Parathyroid adenoma (tissue), 2 donors: ENCODE results near the gene AXIN2.

Experiments
- H2AFZ ChIP-seq: fragments of 300-600 bp; sonication (generic); one replicate; pipeline ENCODE4 v1.7.0; 2017; ENCODE audit warnings: antibody characterized with exemption, mild to moderate bottlenecking
- H3K27ac ChIP-seq: fragments of 300-600 bp; sonication (generic); one replicate; pipeline ENCODE4 v1.7.0; 2017
- H3K27me3 ChIP-seq: fragments of 300-600 bp; sonication (generic); one replicate; pipeline ENCODE4 v1.7.0; 2017; ENCODE audit warnings: low read length; ENCODE audit not compliant: control insufficient read depth, insufficient read depth
- H3K36me3 ChIP-seq: fragments of 300-600 bp; sonication (generic); one replicate; pipeline ENCODE4 v1.7.0; 2017; ENCODE audit warnings: low read length; ENCODE audit not compliant: control insufficient read depth, insufficient read depth
- H3K4me1 ChIP-seq: fragments of 300-600 bp; sonication (generic); one replicate; pipeline ENCODE4 v1.7.0; 2017; ENCODE audit warnings: control low read depth
- H3K4me2 ChIP-seq: fragments of 300-600 bp; sonication (generic); one replicate; pipeline ENCODE4 v1.7.0; 2017; ENCODE audit warnings: low read length
- H3K4me3 ChIP-seq: fragments of 300-600 bp; sonication (generic); one replicate; pipeline ENCODE4 v1.7.0; 2017; ENCODE audit warnings: low read depth, low read length
- H3K79me2 ChIP-seq: fragments of 300-600 bp; sonication (generic); one replicate; pipeline ENCODE4 v1.7.0; 2017; ENCODE audit warnings: control low read depth
- H3K9ac ChIP-seq: fragments of 300-600 bp; sonication (generic); one replicate; pipeline ENCODE4 v1.7.0; 2017; ENCODE audit warnings: mild to moderate bottlenecking
- H3K9me3 ChIP-seq: fragments of 300-600 bp; sonication (generic); one replicate; pipeline ENCODE4 v1.7.0; 2017; ENCODE audit warnings: low read length; ENCODE audit not compliant: control insufficient read depth
- TF ChIP-seq, protein P1 (sequence below): fragments of 300-600 bp; sonication (generic); IDR thresholded peaks from one replicate; pipeline ENCODE4 v1.7.0; 2017; ENCODE audit warnings: antibody characterized with exemption, mild to moderate bottlenecking
- donor health status: primary hyperparathyroidism.

AXIN2 gene, protein sequence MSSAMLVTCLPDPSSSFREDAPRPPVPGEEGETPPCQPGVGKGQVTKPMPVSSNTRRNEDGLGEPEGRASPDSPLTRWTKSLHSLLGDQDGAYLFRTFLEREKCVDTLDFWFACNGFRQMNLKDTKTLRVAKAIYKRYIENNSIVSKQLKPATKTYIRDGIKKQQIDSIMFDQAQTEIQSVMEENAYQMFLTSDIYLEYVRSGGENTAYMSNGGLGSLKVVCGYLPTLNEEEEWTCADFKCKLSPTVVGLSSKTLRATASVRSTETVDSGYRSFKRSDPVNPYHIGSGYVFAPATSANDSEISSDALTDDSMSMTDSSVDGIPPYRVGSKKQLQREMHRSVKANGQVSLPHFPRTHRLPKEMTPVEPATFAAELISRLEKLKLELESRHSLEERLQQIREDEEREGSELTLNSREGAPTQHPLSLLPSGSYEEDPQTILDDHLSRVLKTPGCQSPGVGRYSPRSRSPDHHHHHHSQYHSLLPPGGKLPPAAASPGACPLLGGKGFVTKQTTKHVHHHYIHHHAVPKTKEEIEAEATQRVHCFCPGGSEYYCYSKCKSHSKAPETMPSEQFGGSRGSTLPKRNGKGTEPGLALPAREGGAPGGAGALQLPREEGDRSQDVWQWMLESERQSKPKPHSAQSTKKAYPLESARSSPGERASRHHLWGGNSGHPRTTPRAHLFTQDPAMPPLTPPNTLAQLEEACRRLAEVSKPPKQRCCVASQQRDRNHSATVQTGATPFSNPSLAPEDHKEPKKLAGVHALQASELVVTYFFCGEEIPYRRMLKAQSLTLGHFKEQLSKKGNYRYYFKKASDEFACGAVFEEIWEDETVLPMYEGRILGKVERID

DNA sequence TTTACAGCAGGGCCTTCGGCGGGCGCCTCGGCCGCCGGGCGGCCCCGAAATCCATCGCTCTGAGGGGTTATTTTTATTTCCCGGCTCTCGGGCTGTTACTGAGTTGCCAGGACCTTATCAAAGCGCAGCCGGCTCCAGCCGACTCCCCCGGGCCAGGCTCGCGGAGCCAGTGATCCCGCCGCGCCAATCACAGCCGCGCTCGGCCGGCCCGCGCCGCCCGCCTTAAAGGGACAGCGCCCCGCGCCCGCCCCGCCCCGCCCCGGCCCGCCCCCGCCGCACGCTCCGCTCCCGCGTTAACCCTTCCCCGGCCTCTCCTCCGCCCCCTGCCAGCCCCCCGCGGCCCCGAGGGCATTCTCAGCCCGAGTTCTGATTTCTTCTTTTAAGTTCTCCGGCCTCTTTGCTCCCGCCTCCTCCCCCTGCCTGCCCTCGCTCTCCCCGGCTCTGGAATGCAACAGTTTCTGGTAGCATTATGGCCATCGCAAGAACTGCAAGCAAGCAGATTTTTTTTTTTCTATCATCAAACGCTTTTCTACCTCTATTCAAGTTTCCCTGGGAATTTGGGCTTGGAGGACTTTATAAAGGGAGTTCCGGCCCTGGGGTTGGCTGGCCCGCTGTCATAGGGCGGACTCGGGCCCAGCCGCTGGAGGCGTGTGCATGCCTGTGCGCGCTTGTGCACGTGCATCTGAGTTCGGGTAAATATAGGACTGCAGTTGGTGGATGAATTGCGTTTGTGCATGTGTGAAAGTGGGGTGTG, at the start of gene AXIN2:
Gene AXIN2 (minus strand): TSS at position 197 of the 754 bp plus-strand sequence. CDS start 3,028 bp downstream, outside the sequence.
- peak within 1 kb of the TSS; percentile 83 for H3K9ac ChIP-seq
- H3K9me3 ChIP-seq, result no peaks in the 10 kb centered on the region
- H3K27ac ChIP-seq, result peak within 1 kb of the TSS; percentile 80
- H3K4me2 ChIP-seq, result peak within 1 kb of the TSS; percentile 91
- no peaks in the 10 kb centered on the region for H3K36me3 ChIP-seq
- H3K4me3 ChIP-seq, result peak within 1 kb of the TSS; percentile 81
- TF ChIP-seq, protein P1, sequence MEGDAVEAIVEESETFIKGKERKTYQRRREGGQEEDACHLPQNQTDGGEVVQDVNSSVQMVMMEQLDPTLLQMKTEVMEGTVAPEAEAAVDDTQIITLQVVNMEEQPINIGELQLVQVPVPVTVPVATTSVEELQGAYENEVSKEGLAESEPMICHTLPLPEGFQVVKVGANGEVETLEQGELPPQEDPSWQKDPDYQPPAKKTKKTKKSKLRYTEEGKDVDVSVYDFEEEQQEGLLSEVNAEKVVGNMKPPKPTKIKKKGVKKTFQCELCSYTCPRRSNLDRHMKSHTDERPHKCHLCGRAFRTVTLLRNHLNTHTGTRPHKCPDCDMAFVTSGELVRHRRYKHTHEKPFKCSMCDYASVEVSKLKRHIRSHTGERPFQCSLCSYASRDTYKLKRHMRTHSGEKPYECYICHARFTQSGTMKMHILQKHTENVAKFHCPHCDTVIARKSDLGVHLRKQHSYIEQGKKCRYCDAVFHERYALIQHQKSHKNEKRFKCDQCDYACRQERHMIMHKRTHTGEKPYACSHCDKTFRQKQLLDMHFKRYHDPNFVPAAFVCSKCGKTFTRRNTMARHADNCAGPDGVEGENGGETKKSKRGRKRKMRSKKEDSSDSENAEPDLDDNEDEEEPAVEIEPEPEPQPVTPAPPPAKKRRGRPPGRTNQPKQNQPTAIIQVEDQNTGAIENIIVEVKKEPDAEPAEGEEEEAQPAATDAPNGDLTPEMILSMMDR, result no peak
- H3K4me1 ChIP-seq, result peaks cover 3% of the 10 kb centered on the region
- H3K79me2 ChIP-seq, result no peaks in the 10 kb centered on the region
- H2AFZ ChIP-seq, result peak within 1 kb of the TSS; percentile 94
- no peaks in the 10 kb centered on the region for H3K27me3 ChIP-seq

DNA sequence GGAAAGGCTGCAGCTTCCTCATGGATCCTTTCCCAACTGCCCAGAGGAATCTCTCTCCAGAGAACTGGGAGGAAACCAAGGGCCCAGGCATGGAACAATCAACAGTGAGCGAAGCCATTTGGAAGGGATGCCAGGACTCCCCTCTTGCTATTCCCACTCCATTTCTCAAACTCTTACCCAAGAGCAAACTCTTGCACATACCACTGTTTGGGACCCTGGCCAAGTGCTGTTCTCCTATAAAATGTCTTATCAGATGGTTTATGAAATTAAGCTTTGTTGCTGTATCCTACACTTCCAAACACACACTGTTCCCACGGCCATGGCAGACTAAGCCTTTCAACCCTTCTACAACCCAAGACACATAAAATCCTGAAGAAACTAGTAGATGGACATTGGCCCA, 48.3 kb upstream of the AXIN2 start:
- no peaks in the 10 kb centered on the region for H3K4me1 ChIP-seq
- no peaks in the 10 kb centered on the region for H3K27me3 ChIP-seq
- TF ChIP-seq, protein P1, result no peak
- H3K36me3 ChIP-seq, result no peaks in the 10 kb centered on the region
- no peak overlapping the region for H2AFZ ChIP-seq
- H3K4me3 ChIP-seq, result no peak overlapping the region
- H3K9ac ChIP-seq, result no peak overlapping the region
- no peak overlapping the region for H3K27ac ChIP-seq
- no peaks in the 10 kb centered on the region for H3K79me2 ChIP-seq
- no peaks in the 10 kb centered on the region for H3K9me3 ChIP-seq
- H3K4me2 ChIP-seq, result no peak overlapping the region

DNA sequence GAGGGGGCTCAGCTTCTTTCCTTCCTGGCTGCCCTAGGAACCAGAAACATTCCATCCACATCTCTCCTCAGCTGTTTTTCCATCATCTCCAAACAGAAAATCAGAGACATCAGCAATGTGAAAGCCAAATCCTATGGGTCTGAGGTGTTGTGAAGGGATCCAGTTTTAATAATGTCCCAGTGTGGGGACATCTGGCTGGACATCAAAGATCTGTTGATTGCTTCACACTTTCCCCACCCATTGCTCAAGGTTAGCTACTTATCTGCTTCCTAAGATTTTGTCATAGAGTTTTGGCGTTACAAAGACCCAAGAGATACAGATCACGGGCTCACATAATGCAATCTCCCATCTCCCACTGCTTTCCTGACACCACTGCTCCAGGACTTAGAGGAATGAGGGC, 47.8 kb upstream of the AXIN2 start:
- Histone ChIP-seq H3K79me2 (no peaks in the 10 kb centered on the region), H3K36me3 (no peaks in the 10 kb centered on the region), H3K27me3 (no peaks in the 10 kb centered on the region), H3K4me1 (no peaks in the 10 kb centered on the region), H3K4me2 (no peak overlapping the region), H3K9me3 (no peaks in the 10 kb centered on the region), H3K4me3 (no peak overlapping the region), H2AFZ (no peak overlapping the region), H3K27ac (no peak overlapping the region), H3K9ac (no peak overlapping the region)
- TF ChIP-seq, protein P1, result no peak

DNA sequence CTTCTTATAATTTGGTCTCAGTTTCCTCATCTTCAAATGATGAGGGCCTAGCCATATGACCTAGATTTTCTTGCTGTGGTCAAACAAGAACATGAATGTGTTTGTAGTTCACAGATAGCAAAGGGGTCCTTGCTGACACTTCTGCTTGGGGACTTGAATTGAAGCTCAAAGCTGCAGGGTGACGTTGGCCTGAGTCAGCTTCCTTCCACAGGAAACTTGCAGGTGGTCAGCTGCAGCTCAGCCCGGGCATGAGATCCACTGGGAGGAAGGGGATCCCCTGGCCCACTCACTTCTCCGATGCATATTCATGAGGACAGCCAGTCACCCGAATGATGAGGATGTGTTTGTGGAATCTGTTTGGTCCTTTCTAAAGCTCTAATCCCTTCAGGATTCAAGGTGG, 42.6 kb upstream of the AXIN2 start:
- Histone ChIP-seq H3K27ac (no peak overlapping the region), H3K4me2 (no peak overlapping the region), H3K9ac (no peak overlapping the region), H2AFZ (no peak overlapping the region), H3K4me1 (no peaks in the 10 kb centered on the region), H3K36me3 (no peaks in the 10 kb centered on the region), H3K27me3 (no peaks in the 10 kb centered on the region), H3K79me2 (no peaks in the 10 kb centered on the region), H3K9me3 (no peaks in the 10 kb centered on the region), H3K4me3 (no peak overlapping the region)
- TF ChIP-seq, protein P1, result no peak
